Measurements from ENCODE around the gene P3R3URF.

The P3R3URF gene

GRCh38 chr1:46153228-46153627, 23.1 kb downstream of the P3R3URF start:
- ATAC-seq = no peak
- TF ChIP-seq ZFP3 (CRISPR knock-in tag; IDR thresholded peaks at IDR 0.05) = no peak
- no peak for TF ChIP-seq GLIS3 (CRISPR knock-in tag; IDR thresholded peaks at IDR 0.05)
- no peak for TF ChIP-seq ZNF70 (CRISPR knock-in tag; IDR thresholded peaks at IDR 0.05)
- TF ChIP-seq ISL1 (CRISPR knock-in tag; IDR thresholded peaks at IDR 0.05) = no peak
- TF ChIP-seq CREB5 (CRISPR knock-in tag; IDR thresholded peaks at IDR 0.05; ENCODE audit: low read depth) = no peak
- TF ChIP-seq ZC3H10 (CRISPR knock-in tag; IDR thresholded peaks at IDR 0.05) = no peak
- no peak for TF ChIP-seq ZNF8 (CRISPR knock-in tag; IDR thresholded peaks at IDR 0.05)
- TF ChIP-seq TCF4 (CRISPR knock-in tag; IDR thresholded peaks at IDR 0.05; ENCODE audit: borderline replicate concordance) = no peak
- TF ChIP-seq, protein P1, sequence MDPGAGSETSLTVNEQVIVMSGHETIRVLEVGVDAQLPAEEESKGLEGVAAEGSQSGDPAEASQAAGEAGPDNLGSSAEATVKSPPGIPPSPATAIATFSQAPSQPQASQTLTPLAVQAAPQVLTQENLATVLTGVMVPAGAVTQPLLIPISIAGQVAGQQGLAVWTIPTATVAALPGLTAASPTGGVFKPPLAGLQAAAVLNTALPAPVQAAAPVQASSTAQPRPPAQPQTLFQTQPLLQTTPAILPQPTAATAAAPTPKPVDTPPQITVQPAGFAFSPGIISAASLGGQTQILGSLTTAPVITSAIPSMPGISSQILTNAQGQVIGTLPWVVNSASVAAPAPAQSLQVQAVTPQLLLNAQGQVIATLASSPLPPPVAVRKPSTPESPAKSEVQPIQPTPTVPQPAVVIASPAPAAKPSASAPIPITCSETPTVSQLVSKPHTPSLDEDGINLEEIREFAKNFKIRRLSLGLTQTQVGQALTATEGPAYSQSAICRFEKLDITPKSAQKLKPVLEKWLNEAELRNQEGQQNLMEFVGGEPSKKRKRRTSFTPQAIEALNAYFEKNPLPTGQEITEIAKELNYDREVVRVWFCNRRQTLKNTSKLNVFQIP (CRISPR knock-in tag; IDR thresholded peaks at IDR 0.05; ENCODE audit: borderline replicate concordance, low read depth) = no peak
- no peak for TF ChIP-seq BACH2 (CRISPR knock-in tag; IDR thresholded peaks at IDR 0.05; ENCODE audit: borderline replicate concordance)
- no peak for TF ChIP-seq OSR1 (CRISPR knock-in tag; IDR thresholded peaks at IDR 0.05)
- TF ChIP-seq PATZ1 (CRISPR knock-in tag; IDR thresholded peaks at IDR 0.05; ENCODE audit: borderline replicate concordance) = no peak
- TF ChIP-seq TOX (CRISPR knock-in tag; IDR thresholded peaks at IDR 0.05; ENCODE audit: borderline replicate concordance) = no peak
- no peak for TF ChIP-seq RARB (CRISPR knock-in tag; IDR thresholded peaks at IDR 0.05)
- TF ChIP-seq PPARA (CRISPR knock-in tag; IDR thresholded peaks at IDR 0.05; ENCODE audit: borderline replicate concordance) = no peak
- no peak for TF ChIP-seq SNAI2 (CRISPR knock-in tag; IDR thresholded peaks at IDR 0.05)

- TF ChIP-seq RARB (CRISPR knock-in tag; IDR thresholded peaks at IDR 0.05) = no peak
- no peak for TF ChIP-seq ARNTL (CRISPR knock-in tag; IDR thresholded peaks at IDR 0.05; ENCODE audit: borderline replicate concordance, low read depth)
- no peak for TF ChIP-seq PPARA (CRISPR knock-in tag; IDR thresholded peaks at IDR 0.05; ENCODE audit: borderline replicate concordance)
- TF ChIP-seq ISL1 (CRISPR knock-in tag; IDR thresholded peaks at IDR 0.05) = no peak
- TF ChIP-seq, protein P1 (CRISPR knock-in tag; IDR thresholded peaks at IDR 0.05; ENCODE audit: borderline replicate concordance, low read depth) = no peak
- TF ChIP-seq SNAI2 (CRISPR knock-in tag; IDR thresholded peaks at IDR 0.05) = no peak
- TF ChIP-seq ZNF70 (CRISPR knock-in tag; IDR thresholded peaks at IDR 0.05) = no peak
- no peak for TF ChIP-seq PATZ1 (CRISPR knock-in tag; IDR thresholded peaks at IDR 0.05; ENCODE audit: borderline replicate concordance)
- ATAC-seq = peak; percentile 60; the same call in 2 of the 3 replicates
These were observed 24.3 kb downstream of the P3R3URF start for GRCh38 chr1:46152016-46152415.

- TF ChIP-seq, protein P2, sequence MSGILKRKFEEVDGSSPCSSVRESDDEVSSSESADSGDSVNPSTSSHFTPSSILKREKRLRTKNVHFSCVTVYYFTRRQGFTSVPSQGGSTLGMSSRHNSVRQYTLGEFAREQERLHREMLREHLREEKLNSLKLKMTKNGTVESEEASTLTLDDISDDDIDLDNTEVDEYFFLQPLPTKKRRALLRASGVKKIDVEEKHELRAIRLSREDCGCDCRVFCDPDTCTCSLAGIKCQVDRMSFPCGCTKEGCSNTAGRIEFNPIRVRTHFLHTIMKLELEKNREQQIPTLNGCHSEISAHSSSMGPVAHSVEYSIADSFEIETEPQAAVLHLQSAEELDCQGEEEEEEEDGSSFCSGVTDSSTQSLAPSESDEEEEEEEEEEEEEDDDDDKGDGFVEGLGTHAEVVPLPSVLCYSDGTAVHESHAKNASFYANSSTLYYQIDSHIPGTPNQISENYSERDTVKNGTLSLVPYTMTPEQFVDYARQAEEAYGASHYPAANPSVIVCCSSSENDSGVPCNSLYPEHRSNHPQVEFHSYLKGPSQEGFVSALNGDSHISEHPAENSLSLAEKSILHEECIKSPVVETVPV (CRISPR knock-in tag; IDR thresholded peaks at IDR 0.05) = no peak
- TF ChIP-seq ZC3H10 (CRISPR knock-in tag; IDR thresholded peaks at IDR 0.05) = no peak
- TF ChIP-seq TSHZ2 (CRISPR knock-in tag; IDR thresholded peaks at IDR 0.05) = no peak
- no peak for TF ChIP-seq CSDC2 (CRISPR knock-in tag; IDR thresholded peaks at IDR 0.05)
- no peak for ATAC-seq
These were observed 26.2 kb downstream of the P3R3URF start for GRCh38 chr1:46150085-46150484.

Measured in SK-N-SH treated with all-trans-retinoic acid at 6 μM for 48 hours (cell line).